ENCODE results near the gene GPHA2.

Gene GPHA2

DNA sequence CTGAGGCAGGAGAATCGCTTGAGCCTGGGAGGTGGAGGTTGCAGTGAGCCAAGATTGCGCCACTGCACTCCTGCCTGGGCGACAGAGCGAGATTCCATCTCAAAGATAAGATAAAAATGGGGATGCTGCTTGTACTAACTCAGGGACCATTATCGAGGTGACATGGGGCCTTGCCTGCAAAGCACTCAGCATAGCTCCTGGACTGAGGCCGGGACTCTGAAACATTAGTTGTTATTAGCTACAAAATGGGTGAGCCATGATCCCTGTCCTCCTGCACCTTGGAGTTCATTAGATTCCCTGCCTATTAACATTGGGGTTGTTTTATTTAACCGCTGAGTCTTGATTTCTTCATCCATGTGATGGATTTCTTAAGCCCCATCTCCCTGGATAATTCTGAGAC lies 6.1 kb downstream of the GPHA2 start:
- no peak for DNase-seq

DNA sequence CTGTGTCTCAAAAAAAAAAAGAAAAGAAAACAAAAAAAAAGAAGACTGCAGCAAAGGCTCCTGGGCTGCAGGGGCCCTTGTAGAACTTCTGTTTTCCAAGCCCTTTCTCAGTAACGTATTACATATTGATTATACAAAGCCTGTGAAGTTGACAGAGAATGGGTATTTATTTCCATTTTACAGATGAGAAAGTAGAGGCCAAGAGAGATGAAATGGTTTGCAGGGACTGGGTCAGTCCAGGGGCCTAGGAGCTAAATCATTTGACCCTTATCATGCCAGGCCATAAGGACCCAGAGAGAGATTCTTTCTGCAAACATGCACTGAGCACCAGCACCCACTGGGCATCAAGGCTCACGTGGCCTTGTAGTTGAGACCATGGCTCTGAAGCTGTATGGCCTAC lies 6.7 kb downstream of the GPHA2 start:
- no peak for DNase-seq

DNA sequence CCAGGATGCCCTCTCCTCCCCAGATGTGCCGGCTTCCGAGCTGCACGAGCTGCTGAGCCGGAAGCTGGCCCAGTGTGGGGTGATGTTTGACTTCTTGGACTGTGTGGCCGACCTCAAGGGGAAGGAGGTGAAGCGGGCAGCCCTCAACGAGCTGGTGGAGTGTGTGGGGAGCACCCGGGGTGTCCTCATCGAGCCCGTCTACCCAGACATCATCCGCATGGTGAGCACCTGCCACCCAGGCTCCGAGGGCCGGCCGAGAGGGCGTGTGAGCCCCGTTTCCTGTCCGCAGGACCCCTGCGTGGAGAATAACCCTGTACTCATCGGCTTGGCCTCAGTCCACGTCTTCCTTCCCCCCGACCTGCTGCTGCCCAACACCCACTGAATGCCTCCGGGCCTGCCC lies 9.0 kb downstream of the GPHA2 start:
- DNase-seq, result no peak

DNA sequence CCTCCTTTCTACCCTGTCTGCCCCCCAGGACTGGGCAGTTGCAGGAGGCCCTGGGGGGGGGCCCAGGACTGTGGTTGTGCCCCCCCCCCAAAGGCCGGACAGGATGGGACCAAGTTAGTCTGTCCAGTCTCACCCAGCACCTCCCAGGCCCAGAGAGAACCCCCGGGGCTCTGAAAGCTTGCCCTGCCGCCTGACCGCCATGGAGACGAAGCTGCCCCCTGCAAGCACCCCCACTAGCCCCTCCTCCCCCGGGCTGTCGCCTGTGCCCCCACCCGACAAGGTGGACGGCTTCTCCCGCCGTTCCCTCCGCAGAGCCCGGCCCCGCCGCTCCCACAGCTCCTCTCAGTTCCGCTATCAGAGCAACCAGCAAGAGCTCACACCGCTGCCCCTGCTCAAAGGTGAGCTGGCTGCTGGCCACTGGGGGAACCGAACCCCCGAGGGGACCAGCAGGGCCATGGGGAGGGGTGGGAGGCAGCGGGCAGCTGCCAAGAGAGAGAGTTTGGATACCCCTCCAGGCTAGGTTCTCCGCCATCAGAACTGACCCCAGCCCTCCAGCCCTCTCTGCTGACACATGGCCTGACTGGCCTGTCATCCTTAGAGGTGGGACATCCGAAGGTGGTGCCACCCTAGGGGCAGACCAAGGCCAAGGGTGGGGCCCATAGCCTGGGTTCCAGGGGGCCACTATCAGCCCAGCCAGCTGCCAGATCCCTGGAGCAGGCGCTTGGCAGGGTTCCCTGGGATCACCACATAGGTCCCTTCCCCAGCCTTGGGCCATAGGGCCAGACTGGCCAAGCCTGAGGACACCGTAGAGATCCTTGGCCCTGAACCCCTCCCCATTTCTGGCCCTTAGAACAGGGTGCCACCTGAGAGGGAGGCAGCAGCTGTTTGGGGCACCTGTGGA lies 9.9 kb downstream of the GPHA2 start:
- no peak for DNase-seq

DNA sequence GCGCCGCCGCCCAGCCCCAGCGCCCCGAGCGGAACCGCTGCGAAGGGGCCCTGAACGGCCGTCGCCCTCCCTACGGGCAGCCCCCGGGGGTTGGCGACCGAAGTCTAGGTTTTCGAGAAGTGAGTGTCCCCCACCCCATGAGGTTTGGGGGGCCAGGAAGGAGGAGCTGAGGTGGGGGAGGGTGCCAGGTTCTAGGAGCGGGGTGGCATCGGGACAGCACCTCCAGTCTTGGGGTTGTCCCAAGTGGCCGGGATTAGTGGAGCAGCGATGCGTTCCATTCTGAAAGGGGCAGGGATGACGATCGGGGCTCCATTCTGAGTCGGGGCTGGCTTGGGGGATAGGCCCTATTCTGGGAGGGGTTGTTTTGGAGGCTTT lies 10.8 kb downstream of the GPHA2 start:
- DNase-seq, result no peak

DNA sequence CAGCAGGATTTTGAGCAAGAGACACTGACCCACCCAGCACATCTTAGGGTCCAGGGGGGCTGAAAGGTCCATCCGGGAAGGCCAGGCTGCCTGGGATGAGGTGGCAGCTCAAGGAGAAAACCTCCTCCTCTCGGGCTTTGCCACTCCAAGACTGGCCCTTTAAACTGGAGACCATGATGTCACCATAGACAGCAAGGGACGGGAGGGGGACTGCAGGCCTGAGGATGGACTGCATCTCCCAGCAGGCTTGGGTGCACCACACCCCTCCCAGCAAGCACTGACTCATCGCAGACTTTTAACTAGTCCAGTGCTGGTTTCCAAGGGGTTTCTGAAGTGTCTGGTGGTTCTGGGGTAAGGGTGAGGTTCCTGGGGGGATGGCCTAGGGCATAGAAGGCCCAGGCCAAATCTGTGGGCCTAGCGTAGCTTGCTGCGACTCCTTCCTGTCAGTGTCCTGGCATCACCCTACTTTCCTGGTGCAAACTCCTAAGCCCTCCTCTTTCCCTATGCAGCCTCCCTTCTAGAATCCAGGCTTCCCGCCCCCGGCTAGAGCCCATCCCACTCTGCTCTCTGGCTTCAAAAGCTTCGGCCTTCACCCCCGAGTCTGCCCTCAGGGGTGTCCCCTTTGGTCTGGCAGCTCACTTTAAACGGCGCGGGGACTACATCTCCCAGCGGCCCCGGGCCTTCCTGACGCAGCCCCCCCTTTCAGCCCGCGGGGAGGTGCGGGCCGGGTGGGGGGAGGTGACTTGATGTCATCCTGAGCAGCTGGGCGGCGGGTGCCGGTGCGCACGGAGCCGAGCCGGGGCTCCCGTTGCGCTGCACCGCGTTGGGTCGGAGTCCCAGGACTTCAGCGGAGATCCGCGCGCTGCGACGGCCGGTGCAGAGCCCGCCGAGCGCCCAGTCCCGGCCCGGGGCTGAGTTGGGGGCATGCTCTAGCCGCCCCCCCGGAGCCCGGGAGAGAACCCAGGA lies 11.5 kb downstream of the GPHA2 start, which contains the start of gene PPP2R5B:
Gene PPP2R5B (plus strand): TSS at position 746 of the 966 bp plus-strand sequence. CDS start 1,046 bp downstream, outside the sequence.
- peak; percentile 69 for DNase-seq

DNA sequence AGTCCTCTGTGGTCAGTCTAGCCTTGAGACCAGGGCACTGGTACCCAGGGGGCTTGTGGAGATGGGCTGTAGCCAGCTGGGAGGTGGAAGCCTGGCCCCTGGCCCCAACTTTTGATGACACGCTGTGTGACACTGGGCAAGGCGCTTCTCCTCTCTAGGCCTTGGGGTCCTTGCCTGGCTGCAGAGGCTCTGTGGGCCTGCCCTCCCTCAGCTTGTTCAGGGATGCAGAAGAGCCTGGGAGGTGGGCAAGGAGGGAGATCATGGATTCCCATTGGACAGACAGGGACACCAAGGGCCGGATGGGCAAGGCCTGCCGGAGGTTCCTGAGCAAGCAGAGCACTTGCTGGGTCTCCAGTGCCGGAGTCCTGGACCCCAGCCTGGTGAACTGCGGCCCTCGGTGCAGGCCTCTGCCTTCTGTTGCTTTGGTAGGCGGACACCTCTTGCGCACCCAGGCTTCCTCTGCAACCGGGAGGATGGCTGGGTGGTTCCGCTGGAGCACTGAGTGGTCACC lies 12.5 kb downstream of the GPHA2 start:
- no peak for DNase-seq

DNA sequence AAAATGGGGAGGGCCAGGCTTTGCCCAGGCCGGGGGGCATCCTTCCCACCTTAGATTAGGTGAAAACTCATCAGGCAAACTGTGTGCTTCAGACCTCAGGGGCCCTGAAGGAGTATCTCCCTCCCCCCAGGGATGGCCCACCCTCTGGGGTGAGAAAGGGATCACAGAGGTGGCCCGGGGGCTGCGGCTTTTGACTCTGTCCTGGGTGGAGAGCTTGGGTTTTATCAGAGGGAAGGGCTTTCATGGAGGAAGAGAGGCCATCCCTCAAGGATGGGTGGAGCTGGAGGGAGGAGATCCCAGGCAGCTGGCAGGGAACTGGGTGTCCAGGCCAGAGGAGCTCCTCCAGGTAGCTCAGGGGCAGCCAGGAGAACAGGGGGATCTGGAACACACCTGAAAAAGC lies 14.3 kb downstream of the GPHA2 start:
- DNase-seq, result no peak

DNA sequence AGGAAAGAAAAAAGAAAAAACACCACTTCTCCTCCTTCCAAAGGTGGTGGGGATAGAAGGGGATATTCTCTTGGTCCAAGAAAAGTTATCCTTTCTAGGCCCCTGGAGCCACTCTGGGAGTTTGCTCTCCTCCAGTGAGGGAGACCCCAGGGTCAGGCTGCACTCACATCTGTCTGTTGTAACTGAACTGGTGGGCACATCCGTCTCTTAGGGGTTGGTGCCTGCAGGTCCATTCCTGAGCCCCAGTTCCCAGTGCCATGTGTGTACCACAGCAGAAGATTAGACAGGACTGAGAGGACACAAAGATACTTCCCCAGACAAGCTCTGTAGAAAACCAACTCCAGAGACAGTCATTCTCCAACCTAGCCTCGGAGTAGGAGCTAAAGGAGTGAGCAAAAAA lies 15.6 kb downstream of the GPHA2 start:
- no peak for DNase-seq

DNA sequence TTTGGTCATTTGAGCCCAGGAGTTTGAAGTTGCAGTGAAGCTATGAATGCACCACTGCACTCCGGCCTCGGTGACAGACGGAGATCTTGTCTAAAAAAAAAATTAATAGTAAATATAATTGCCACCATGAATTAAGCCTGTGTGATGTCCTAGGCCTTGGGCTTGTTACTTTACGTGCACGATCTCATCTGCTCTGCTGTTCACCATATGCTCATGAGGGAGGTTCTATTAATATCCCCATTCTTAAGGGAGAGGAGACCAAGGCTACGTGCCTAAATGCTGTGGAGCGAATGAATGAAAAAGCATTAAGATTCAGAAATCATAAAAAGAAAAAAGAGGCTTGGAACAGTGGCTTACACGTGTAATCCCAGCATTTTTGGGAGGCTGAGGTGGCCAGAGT lies 16.1 kb downstream of the GPHA2 start:
- DNase-seq, result no peak

DNA sequence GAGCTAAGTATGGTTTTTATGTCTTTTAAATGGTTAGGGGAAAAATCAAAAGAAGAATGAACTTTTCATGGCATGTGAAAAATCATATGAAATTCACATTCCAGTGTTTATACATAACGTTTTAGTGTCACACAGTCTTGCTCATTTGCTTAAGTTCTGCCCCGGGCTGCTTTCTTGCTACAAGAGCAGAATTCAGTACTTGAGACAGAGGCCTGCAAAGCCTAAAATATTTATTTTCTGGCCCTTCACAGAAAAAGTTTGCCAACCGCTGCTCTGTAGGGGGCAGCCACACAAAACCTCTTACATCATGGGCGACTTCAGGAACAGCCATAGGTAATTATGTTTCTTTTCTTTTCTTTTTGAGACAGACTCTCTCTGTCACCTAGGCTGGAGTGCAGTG lies 17.7 kb downstream of the GPHA2 start:
- DNase-seq, result no peak

DNA sequence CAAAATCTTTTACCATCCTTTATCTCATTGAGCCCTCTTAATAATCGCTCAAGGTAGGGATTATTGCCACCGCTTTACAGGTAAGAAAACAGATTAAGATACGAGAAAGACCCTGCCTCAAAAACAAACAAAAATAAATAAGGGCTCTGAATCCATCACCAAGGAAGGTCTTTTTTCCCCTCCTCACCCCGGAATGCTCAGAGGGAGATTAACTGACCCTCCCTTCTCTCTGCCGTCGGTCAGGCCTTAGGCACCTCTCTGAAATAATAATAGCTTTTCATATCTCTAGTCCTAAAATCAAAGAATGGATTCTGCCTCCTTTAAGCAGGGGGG lies 18.1 kb downstream of the GPHA2 start:
- no peak for DNase-seq

DNA sequence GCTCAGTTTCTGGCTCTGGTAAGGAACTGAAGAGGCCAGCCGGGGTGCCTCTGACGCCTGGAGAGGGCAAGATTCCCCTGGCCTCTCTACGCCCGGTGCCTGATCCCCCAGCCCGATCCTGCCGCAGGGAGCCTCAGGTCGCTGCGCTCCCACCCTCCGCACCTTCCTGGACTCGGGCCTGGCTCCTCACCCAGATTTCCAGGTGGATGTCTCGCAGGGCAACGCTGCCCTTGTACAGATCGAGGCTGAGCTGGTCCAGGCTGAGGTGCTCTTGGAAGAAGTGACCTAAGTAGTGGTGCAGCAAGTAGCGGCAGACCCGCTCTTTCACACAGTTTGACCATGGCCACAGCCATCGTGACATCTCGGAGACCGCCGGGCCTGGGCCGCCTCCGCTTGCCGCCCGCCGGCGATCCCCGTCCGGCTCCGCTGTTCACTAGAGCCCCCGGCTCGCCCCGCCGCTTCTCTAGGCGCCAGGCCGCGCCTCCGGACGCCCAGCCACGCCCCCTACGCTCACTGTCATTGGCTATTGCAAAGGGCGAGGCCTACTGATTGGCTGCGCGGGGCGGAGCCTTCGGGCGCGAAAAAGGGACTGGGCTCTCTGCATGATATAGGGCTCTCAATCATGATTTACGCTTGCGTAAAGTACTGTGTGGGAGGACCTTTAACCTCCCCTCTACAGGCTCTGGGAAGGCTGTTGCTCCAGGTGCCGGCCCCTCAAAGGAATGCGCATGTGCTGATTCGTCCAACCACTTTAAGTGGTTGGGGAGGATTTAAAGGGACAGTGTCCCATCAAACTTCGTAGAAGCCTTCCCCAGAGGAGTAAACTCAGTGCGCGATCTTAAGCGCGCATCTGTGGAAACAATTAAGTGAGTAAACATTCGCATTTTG lies 18.7 kb downstream of the GPHA2 start, which contains the start of gene ATG2A:
Gene ATG2A (minus strand): TSS at position 435 of the 888 bp plus-strand sequence. CDS start 74 bp downstream, at position 361.
- peak; percentile 100 for DNase-seq

DNA sequence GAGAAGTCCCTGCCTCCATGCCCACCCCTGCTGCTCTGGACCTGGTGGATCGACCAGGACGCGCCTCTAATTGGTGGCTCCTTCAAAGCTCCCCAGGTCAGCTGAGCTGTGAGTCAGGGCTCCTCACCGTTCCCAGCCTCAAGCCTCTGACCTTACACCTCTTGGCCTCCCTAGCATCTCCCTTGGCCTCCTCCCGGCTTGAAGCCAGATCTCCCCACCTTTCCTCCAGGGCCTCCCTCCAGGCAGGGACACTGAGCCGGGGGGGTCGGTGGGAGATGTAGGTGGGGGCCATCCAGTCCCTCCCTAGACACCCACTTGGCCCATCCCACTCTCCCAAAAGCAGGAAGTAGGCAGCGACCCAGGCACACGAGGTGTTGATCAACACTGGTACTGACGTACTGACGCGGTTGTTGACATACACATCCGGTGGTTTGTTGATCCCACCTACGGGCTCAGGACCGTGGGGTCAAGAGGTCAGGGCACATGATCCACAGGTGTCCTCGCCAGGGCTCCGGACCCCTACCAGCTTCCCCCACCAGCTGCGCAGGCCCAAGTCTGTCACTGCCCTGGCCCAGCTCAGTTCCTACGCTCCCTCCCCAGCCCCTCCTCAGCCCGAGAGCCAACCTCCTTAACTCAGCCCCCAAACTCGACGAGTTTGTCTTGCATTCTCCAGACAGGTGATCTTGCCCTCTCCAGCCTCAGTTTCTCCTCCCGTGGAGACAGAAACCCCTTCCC lies 19.5 kb downstream of the GPHA2 start:
- no peak for DNase-seq

DNA sequence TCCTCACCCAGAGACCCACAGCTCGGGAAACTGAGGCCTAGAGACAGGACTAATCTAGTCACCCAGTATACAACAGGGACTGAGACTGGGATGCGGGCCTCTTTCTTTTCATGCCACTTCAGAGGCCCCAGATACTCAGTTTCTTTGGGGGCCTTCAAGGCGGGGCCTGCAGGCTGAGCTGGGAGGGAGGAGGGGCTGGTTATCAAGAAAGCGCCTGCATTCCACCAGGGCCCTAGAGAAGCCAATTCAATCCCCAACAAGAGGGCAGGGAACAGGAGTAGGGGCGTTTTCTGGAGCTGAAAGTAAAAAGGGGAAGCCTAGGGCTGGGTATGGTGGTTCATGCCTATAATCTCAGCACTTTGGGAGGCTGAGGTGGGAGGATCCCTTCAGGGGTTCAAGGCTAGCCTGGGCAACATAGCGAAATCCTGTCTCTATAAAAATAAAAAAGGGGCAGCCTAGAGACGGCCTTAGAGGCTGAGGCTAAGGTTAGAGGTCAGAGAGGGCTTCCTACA lies 20.3 kb downstream of the GPHA2 start:
- DNase-seq, result no peak

DNA sequence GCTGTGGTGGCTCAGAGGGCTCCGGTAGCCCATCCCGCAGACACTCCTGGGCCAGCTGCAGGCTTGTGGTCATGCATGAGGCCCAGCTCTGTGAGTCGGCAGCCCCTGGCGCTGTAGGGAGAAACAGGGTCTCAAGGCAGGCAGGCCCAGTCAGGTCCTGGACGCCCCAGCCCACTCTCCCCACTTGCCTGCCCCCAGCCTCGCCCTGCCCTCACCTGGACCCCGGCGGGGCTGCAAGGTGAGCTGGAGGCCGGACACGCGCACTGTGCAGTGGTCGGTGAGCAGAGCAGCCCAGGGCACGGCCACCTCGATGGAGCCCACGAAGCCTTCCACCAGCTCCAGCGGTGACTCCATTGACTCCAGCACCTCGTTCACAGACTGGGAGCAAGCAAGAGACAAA lies 21.6 kb downstream of the GPHA2 start:
- no peak for DNase-seq

DNA sequence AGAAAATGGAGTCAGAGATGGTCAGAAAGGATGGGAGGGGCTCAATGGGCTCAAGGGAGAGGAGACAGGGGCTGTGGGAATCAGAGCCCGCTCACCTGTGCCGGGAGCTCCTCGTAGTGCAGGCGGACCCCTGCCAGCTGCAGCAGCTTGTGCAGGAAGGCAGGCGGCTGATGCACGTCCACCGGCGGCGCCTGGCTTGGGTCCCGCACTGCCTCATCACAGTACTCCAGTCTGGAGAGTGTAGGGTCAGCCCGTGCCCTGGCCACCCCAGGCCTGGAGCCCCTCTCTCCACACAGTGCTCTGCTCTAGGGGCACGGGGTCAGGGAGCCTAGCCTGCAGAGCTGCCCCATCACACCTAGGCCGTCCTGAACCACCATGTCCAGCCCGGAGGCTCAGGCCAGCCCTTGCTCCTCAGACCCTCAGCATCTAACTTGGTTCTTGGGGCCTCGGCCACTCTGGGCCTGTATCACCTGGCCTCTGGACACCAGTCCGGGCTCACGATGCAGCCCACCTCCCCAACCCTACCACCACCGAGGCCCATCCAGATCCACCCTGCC lies 22.4 kb downstream of the GPHA2 start:
- no peak for DNase-seq

DNA sequence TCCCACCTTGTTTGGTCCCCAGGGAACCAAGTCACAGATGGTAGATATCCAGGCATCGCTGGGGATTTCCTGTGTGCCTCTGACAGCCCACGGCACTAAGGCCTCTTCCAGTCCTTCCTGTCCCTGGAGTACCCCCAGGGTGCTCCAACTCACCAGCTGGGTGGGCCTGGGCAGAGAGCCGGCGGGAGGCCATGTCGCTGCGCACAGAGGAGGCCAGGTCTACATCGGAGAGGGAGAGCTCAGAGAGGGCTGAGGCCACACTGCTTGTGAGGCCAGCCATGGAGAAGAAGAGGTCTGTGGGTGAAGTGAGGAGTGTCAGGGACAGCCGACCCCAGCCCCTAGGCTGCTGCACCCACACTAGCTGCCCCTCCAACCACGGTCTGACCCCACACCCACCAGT lies 24.0 kb downstream of the GPHA2 start:
- DNase-seq, result no peak

DNA sequence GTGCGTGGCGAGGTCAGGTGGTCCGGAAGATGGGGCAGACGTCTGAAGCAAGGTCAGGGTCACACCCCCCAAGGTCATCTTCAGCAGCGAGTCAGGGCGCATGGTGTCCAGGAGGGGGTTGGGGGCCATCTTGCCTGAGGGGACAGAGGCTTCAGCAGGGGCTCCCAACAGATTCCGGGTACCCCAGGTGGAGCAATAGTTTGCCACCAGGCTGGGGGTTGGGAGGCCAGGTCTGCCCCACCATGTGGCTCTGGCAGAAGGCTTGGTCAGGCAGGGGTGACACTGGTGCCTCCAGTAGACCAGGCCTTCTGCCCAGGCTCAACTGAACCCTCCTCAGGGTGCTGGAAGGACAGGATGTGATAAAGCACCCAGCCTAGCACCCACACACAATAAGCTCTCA lies 24.6 kb downstream of the GPHA2 start:
- no peak for DNase-seq

DNA sequence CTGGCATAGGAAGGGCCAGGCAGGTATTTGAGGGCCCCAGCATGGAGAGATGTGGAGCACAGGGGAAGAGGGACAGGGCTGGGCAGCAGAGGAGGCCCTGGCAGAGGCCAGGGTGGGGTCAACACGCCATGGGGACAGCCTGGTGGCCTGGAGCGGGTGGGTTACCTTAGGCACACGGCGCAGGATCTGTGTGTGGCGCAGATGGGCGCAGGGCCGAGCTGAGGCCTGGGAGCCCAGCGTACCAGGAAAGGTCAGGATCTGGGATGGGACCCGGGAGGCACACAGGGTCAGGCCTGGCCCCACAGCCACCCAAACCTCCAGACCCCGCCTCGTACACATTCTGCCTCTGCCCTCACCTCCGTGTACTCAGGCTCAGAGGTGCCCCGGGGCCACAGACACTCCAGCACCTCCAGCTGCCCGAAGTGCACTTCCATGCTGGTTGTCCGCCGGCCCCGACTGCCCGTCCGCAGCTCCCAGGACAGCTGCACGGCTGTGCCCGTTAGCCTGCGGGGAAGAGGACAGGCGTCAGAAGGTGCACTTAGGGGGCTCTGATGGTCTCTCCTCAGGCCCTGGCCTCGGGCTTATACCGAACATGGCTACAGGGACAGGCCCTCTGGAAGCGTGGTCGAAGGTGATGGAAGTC lies 25.1 kb downstream of the GPHA2 start:
- DNase-seq, result no peak
